ENCODE data around the gene GLDN.

Gene GLDN

GRCh38 chr15:51379390-51379789, 37.9 kb downstream of the GLDN start:
- Histone ChIP-seq H3K27ac (peak overlapping the region in 1 of 21 experiments; percentile 5), H3K4me3 (no peak overlapping the region)

DNA sequence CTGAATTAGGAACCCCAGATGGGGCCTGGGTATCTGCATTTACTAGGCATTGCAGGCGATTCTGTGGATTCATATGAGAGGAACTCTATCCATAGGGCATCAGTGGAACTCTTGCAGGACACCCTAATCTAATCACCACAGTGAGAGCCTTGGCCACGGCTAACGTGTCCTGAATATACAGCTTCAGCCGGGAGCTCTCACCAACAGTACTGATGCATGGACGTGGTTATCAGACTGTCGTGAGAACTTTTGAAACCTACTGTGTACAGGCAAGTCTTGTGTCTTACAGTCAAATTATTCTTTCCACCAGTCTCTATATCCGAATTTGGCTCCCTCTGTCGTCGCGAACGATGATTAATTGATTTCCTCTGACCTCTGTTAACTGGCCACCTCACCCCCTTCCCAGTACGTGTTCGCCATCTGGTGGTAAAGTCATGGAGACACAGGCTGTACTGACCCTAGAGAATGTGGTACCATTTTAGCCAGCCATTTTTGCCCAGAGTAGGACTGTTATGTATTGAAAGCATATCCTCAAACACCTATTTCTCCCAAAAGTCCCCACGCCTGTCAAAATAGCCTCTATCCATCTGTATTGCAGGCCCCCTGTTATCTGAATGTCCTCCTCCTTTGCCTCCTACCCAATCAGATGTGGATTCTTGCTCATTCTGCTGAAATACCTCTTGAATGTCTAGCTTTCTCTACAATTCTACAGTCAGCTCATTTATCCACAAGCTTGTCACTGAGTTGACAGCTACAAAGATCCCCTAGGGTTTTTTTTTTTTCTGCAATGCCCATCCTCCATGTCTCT, 39.7 kb downstream of the GLDN start:
- H3K4me3 ChIP-seq: no peak overlapping the region
- no peak overlapping the region for H3K27ac ChIP-seq

DNA sequence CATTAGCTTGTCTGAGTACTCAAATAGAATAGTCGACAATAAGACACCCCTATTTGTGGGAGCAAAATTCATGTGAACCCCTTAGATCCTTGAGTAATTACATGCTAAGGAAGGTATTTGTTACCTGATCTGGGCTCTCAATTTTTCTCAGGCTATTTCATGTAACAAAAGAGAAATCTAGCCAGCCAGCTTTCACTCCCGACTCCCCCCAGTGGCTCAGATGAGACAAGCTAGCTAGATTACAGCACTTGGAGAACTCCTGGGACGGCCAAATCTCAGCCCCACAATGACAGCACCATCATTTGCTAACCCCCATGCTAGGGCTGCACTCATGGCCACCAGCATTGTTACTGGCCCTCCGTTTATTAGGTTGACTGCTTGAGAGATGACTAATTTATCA, 41.3 kb downstream of the GLDN start:
- no peak overlapping the region for H3K27ac ChIP-seq
- no peak overlapping the region for H3K4me3 ChIP-seq

DNA sequence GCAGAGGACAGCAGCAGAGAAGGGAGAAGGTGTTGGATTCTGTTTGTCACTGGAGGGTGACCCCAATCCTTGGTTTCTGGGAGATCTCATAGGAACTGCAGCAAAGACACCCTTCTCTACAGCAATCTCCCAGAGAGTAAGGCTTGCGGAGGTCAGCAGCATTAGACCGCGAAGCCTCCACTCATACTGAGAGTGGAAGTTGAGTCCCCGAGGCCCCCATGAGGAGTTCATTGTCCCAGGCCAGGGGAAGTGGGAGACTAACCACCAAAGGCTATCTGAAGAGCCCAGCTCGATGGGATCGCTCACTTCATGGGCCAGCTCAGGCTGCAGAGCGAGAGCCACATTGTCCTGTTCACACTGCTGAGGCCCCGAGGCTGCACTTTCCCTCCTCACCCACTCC, 44.6 kb downstream of the GLDN start:
- Histone ChIP-seq H3K27ac (no peak overlapping the region), H3K4me3 (no peak overlapping the region)

DNA sequence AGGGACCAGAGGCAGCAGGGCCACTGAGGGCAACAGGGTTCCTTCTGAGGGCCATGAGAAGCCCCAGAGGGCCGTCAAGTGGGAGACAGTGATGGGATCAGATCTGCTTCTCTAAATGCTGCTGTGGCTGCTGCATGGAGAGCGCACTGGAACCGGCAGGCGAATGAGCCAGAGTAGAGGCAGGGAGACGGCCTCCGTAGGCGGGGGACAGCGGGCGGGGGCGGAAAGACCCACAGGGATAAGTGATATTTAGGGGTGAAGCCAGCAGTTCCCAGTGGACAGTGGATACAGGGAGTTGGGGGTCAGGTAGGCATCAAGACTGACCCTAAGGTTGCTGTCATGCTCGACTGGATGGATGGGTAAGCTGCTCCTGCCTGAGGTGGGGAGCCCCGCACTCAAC, 45.0 kb downstream of the GLDN start:
- H3K27ac ChIP-seq: no peak overlapping the region

GRCh38 chr15:51386960-51387698, 45.7 kb downstream of the GLDN start:
- H3K4me3 ChIP-seq: no peak overlapping the region
- no peak overlapping the region for H3K27ac ChIP-seq

More for the DNA sequence above, 45.0 kb downstream of the GLDN start:
- H3K4me3 ChIP-seq: no peak overlapping the region

GRCh38 chr15:51387699-51388041, 46.2 kb downstream of the GLDN start:
- H3K27ac ChIP-seq: no peak overlapping the region
- no peak overlapping the region for H3K4me3 ChIP-seq

GRCh38 chr15:51388726-51389125, 47.3 kb downstream of the GLDN start:
- H3K27ac ChIP-seq: no peak overlapping the region
- H3K4me3 ChIP-seq: no peak overlapping the region

GRCh38 chr15:51390241-51390965, 48.9 kb downstream of the GLDN start:
- Histone ChIP-seq H3K27ac (no peak overlapping the region), H3K4me3 (no peak overlapping the region)

DNA sequence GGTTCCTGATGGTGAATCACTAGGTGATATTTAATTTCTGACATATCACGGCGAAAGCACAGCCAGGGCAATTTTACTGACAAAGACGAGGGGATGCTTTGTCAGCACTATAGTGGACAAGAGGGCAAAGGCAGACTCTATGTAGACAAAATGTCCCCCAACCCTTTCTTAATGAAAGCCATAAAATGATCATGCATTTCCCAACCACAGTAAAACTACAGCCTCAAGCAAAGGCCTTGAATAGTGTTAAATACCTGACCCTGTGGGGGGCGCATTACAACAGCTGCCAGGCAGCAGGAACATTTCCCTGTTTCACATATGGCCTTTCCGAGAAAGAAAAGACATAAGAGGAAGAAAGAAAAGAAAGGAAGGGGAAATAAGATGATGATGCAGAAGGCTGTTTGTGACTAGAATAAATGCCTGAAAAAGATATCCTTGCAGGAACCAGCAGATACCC, 49.5 kb downstream of the GLDN start:
- no peak overlapping the region for H3K4me3 ChIP-seq
- no peak overlapping the region for H3K27ac ChIP-seq

DNA sequence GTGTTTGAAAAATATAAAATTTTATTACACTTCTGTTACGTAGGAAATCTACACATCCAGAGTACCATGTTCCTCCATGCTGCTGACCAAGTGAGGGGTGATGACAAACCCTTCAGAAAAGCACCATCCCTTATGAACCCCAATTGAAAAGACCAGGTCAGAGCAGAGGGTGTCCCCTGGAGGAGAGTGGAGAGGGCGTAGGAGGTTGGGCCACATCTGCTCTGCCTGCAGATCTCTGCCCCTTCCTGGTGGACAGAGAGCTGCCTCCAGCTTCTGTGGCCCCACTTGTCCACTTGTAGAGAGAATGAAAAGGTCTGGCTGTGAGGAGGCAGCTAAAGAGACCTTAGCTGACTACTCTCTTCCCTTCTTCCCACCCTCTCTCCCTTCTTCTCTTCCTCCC, 55.5 kb downstream of the GLDN start:
- Histone ChIP-seq H3K27ac (no peak overlapping the region), H3K4me3 (no peak overlapping the region)

DNA sequence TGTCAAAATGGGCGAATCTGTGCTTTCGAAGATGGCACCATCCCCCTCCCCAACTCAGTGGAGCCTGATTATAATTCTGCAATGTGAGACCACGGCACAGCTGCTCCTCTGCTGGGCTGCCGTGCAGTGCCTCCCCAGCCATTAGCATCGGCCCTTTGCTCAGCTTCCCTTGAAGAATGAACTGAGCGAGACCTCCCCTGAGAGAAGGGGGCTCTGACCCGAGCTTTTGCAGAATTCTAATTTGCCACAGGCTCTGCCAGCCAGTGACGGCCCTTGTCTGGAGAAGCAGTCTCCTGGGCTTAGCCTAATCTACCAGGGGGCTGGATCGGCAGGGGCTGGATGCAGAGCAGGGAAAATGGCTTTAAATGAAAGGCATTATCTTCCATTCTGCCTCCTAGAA, 57.2 kb downstream of the GLDN start:
- Histone ChIP-seq H3K27ac (no peak overlapping the region), H3K4me3 (no peak overlapping the region)

DNA sequence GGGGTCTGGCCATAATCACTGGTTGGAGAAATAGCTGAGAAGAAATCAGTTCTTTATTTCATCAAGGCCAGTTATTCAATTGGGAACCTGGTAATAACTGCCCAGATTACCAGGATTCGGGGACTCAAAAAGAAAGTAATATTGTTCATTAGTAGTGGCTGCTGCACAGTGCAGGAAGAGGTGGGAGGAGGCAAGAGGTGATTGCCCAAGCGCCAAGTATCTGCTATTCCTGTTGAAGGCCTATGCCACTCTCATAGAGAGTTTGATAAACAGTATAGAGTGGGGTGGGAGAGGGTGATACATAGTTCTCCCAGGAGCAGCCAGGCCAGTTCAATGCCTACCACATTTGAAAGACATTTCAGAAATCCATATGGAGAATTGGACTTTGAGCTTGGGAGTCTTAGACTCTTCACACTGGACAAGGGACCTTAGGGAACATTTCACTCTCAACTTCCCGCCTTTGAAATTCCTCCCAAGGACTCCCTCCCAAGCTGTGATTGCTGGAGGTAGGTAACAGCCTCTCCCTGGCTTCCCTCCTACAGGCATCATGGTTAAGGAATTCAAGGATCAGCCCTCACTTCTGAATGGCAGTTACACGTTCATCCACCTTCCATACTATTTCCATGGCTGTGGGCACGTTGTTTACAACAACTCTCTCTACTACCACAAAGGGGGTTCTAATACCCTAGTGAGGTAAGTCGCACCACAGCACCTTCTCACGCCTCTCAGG, 59.8 kb downstream of the GLDN start:
- no peak overlapping the region for H3K27ac ChIP-seq
- H3K4me3 ChIP-seq: no peak overlapping the region

DNA sequence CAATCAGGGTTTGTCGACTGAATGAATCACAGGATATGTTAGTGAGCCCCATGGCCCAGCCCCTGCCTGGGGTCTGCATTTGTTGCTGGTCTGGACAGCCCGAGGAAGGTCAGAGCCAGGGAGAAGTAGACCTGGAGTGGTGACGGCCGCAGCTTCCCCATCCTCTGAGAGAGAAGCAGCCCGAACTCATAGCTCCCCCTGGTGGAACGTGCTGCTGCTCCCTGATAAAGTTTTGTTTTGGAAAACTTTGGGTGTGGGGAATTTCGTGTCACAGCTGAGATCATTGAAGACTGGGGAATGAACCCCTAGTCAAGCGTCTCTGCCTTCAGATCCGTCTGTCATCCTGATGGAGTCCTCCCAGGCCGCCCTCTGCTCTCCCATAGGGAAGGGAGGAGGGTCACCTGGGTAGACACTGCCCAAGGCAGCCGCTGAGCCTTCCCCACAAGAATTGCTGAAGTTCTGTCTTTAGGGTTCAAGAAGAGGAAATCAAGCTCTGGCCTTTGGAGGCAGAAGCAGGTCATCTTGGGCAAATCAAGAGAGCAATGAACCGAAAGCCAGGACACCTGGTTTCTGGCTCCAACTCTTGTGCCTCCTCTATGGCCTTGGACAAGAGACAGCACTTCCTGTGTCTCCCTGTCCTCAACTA, 60.5 kb downstream of the GLDN start:
- H3K4me3 ChIP-seq: no peak overlapping the region
- no peak overlapping the region for H3K27ac ChIP-seq

DNA sequence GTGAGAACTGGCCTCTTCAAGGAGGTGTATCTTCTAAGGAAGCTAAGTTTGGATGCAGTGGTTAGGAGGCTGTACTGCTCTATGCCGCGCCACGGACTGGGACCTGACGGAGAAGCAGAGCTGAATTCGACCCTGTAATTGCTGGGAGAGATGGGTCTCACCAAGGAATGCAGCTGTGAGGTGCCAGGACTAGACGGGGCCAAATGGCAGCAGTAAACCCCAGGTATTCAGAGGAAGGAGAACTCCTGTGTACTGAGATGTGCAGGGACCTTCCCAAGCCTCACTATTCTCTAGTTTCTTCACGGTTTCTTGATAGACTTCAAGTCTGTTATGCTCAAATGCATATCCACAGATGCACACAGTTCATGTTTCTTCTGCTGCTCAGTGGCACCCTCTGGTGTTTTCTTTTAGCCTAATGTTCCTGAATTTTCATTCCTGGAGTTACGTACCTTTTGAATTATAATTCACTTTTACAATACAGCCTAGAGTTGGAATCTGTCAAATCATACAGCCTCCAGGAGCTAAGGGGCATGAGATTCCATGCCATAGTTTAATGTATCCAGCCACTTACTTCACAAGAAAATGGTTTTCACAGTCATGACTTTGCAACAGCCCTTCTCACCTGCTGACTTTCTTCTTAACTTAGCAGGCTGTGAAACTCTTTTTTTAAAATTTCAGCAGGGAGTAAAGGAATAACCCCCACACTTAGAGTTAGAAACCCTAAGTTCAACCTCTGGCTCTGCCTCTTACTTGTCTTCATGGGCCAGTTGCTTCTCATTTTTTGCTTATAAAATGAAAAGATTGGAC, 61.8 kb downstream of the GLDN start:
- no peak overlapping the region for H3K27ac ChIP-seq

GRCh38 chr15:51403946-51404695, 62.7 kb downstream of the GLDN start:
- Histone ChIP-seq H3K27ac (no peak overlapping the region), H3K4me3 (no peak overlapping the region)

More for the DNA sequence above, 61.8 kb downstream of the GLDN start:
- no peak overlapping the region for H3K4me3 ChIP-seq

DNA sequence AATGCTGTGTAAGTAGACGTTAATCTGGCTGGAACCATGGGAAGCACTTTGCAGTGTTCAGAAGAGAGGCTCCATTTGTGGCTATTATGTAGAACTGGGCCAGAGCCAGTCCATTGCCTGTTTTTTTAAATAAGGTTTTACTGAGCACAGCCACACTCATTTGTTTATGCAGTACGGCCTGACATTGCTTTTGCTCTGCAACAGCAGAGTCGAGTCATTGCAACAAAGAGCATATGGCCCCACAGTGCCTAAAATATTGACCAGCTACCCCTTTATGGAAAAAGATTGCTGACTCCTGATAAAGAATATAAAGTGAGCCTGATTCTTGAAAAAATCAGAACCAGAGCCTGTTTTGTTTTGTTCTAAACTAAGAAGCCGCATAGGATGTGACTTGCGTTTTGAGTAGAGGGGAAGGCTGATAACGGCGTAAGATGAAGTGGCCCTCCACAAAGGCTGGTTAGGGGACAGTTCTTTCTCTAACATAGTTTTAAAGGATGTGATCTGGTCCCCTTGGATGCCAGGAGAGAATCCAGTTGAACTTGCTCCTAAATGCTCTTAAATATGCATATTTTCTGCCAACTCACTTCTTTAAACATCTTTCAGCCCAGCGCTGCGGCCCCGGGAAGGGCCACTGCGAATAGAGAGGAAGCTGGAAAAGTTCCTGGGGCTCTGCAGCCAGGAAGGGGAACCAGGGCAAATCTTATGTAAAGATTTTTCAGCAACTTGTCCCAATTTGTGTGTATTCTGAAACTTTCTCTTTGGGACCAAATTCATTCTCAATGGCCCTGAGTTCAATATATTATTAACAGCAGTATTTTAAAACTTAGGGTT, 64.5 kb downstream of the GLDN start:
- Histone ChIP-seq H3K27ac (no peak overlapping the region), H3K4me3 (no peak overlapping the region)
